GM21786 (cell line): Measurements from ENCODE around the gene SMPD3.

Experiments
- ATAC-seq: cut with Tn5 transposase; IDR thresholded peaks from one replicate; pipeline ENCODE4 v1.9.1; 2021; ENCODE audit not compliant: unreplicated experiment

The SMPD3 gene

DNA sequence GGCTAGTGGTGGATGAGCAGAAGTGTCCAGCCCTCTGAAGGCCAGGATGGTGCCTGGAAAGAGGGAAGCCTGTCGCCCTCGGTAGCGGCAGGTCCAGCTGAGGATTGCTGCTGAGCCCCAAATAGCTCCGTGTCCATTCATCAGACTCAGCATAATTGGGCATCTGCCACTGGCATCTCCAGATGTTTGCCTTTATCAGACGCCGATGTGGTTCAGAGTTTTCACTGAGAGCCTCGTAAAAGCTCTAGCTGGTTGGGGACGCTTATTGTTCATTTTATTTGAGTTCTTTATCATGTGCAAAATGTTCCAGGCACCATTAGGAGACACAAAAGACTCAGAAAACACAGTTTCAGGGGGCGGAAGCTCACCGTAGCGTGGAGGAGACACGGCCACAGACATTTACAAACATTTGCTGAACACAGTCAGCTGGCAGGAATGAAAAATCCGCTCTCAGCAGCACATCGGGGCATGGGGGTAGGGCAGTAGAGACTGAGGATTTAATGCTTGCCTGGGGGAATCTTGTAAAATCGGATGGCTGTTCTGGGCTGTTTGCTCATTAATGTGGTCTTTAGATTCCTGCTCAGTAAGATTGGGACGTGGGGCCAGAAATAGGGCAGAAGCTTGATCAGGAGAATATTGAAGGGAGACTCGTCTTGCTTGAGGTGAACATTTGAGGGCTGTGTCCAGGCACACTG lies 41.7 kb downstream of the SMPD3 start:
- no peak for ATAC-seq

DNA sequence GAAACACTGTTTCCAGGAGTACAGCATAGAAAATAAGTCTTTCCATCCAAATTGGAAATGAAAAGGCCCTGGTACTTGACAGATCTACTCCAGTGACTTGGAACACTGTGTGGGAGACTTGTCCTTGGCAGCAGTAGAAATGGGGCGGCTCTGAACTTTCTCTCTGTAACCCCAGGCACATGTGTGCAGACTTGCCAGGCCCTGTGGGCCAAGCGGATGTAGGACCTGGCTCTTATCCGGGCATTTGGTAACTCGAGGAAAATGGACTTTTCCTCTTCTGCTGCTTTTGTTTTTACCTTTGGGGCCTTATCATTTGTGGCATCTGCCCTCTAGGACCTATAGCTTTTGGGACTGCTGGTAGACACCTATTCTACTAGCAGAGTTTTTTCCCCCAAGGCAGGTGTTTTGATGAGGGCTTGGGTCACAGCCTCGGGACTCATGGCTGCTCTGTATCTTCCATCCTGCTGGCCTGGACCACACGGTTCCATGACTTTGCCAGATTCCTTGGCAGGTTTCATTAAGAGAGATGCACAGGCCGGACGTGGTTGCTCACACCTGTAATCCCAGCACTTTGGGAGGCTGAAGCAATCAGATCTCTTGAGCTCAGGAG lies 43.5 kb downstream of the SMPD3 start:
- no peak for ATAC-seq

DNA sequence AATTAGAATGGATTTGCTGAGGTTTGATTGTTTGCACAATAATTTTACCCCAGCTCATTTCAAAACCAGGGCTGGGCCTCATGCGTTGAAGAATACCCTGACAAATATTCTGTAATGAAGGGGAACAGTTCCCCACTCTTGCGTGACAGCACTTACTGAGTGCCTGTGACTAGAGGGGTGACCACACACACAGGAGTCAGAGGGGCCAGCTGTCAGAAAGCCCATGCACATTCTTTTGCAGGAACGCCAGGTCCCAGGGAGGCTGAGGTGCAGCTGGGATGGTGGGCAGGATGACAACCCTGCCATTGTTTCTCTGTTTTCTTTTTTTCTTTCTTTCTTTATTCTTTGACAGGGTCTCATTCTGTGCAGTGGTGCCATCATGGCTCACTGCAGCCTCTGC lies 44.6 kb downstream of the SMPD3 start:
- ATAC-seq, result no peak

DNA sequence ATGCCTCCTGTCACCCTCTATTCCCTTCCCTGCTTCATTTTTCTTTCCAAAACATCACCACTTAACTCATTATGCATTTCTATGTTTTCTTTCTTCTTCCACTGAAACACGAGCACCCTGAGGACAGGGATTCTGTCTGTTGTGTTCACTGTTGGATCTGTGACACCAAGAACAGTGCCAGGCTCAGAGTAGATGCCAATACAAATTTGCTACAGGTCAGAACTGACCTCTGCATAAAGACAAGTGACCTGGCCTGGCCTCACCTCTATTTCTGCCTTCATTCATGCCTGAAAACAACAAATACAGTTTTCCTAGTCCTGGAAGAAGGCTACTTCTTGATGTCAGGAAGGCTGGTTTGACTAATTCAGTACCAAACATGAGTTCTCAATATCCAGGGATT lies 45.1 kb downstream of the SMPD3 start:
- no peak for ATAC-seq

DNA sequence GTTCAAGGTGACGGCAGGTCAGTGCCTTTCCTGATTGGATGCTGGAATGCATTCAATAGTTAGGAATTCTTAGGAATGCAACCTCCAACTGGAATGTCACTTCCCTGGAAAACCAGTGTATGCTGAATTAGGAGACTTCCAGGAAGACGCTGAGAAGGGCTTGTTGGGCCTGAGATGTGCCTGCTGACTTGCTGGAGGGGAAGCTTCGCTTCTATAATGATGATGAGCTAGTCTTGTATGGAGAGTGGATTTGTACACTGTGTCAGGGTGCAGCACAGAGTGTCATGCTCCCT lies 45.6 kb downstream of the SMPD3 start:
- ATAC-seq, result no peak

DNA sequence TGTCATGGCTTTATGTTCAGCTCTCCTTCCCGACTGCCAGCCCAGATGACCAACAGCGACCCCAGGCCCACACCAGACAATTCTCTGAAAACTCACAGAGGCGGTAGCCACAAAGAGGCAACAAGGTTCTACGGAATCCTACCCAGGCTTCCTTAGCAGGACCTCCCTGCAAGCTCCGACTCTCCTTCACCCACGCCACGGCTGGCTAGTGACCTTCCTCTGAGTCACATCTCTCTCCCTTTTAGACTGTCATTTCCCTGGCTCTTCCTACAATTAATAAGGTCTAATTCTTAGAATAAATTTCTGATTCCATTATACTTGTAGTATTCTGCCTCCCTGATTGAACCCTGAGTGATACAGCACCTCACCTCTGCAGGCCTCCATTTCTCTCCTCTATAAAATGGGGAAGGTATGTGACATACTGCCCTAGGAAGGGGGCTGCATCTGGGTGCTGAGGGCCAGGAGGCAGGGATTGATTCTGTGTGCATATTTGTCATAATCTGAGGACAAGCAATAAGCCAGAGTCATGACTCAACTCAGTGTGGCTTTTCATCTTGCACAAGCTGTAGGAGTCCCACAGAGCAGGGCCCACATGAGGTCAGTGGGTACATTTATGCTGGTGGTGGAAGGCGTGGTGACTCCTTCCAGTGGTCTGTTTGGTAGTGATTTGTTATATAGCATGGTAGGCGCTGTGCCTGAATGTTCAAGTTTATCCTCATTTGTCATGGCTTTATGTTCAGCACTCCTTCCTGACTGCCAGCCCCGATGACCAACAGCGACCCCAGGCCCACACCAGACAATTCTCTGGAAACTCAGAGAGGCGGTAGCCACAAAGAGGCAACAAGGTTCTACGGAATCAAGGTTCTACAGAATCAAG lies 46.2 kb downstream of the SMPD3 start:
- ATAC-seq, result no peak

DNA sequence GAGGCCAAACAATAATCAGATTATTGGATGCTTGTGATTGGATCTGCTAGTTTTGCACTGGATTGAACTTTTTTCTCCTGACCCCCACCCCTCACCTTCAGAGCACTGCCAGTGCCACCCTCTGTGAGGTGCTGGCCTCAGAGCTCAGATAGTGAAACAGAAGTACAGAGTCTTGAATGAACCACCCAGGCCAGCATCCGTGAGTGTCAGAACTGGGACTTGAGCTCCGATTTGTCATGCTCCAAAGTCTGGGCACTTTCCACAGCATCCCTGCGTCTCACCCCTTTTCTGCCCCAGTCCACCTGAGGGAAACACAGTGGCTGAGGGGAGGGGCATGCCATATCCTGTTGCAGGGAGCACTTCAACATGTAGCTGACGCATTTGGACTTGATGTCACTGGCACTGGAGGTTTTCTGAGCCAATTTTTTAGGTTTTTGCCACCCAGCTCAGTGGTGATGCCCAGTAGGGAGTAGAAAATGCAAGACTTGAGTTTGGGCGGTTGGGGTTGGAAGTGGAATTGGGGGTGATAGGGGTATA lies 47.3 kb downstream of the SMPD3 start:
- no peak for ATAC-seq

DNA sequence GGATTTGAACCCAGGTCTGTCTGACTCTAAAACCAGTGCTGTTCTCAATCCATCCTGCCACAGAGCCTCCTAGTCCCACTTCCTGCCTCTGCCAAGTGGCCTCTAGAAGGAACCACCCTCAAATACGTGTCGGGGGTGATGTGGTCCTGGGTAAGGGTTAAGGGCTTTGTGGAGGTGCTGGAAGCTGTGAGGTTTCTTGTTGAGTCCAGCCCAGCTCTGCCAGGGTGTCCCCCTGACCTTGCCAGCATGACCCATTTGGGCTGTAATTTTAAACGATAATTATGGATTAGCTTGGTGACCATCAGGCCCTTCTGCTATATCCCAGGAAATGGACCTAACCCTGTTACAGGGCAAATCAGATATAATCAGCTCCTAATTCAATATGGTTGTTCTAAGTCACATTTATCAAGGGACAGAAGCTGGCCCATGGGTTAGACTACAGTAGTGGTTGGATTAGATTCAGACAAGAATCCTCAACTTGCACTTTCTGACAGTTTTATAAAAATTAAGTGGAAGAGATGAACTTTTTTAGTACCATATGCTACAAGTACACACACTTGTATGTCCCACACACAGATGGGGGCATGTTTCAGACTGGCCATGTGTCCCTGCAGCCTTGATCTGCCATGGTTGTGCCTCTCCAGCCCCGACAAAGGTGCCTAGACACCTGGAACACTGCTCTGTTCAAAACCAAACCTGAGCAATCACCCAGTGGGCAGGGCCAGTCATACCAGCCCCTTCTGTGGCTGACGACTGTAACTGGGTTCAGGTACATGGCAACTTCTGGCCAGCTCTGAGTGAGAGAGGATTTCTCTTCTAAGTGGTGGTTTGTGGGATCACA lies 48.0 kb downstream of the SMPD3 start:
- no peak for ATAC-seq

DNA sequence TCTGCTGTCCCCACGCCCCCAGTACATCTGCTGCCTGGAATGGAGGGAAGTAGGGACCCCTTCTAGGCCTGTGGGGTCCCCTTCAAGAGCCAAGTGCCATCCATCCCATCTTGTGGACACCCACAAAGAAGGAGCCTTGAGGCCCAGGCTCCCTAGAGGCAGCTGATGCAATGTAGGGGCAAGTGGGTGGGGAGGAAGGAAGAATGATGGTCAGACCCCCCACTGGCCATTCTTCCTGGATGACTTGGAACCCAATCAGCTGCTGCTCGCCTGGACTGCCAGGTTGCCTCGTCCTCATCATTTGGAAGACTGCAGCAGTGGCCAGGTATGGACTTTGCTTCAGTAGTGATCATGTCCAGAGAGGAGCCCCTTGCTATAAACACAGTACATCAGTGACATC lies 48.9 kb downstream of the SMPD3 start:
- ATAC-seq, result no peak

DNA sequence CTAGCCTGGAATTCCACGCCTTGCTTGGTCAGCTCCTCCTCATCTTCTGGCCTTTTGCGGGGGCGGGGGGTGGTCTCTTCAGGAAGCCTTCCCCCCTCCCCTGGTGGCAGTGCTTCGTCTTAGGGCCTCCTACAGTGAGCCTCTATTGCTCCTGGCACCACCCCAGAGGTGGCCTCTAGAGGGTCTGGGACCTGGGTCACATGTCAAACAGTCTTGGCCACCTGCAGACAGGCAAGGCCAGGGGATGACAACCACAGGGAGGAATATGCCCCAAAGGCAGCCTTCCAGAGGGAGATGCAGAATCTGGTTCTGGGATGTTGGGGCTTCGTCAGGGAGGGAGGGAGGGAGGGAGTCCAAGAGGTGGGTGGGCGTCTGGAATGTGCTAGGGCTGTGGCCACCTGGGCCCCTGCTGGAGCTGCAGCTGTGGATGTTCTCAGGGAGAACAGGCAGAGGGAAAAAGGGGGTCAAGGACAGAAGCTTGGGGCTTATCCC lies 50.6 kb downstream of the SMPD3 start:
- ATAC-seq, result no peak

DNA sequence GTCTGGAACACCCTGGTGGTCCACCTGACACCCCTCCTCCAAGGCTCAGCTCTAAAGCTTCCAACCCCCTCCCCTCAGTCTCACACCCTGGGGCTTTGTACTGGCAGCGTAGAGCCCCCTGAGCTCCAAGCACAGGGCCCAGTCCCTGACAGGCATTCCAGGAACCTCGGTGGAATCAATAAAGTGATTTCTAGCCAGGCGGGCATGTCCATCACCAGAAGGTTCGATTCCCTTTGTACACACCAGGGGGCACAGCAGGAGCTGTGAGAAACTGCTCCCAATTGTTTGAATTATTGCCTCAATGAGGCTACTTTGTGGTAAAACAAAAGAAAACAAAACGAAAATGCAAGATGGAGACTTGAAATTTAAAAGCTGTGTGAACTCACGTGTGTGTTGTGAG lies 51.8 kb downstream of the SMPD3 start:
- ATAC-seq, result no peak

DNA sequence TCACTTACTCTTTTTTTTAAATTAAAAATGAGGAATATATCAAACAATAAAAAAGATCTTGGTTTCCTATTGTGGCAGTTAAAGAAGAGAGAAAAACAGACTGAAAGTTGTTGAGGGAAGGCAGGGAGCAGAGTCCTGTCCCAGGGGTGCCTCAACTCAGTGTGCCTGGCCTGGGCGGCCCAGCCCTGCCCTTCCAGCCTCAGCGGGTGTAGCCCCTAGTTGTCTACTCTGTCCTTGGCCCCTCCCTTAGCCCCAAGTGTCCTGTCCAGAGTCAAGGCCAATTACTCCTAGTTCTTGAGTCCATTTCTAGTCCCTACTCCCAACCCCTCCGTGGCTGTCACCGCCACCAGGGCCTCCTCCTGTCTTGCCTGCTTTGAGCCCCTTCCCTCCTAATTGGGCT lies 52.5 kb downstream of the SMPD3 start:
- no peak for ATAC-seq

DNA sequence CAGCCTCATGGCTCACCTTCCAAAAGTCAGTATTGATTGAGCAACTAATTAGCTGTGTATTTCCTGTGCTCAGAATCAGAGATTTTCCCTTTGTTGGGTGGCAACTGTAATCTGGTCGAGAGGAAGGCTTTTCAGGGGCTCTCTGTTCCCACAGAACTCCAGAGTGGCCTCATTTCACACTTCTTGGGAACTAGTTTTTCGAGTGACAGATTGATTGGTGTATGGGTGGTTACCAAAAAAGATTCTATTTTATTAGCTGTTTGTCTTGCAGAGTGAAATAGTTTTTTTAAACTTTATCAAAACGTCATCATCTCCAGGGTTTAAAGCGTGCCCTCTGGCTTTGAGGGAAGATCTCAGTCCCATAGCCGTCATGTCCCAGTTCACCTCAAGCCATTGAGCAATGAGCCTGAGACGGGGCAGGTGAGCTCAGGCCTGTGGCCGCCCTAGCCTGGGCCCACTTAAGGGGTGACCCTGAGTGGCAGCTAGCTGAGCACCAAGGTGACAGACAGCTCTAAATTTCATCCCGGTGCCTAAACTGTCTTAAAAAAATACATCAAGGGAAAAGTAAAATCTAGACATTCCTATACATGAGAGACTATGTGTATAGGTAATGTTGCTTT lies 53.0 kb downstream of the SMPD3 start:
- no peak for ATAC-seq

DNA sequence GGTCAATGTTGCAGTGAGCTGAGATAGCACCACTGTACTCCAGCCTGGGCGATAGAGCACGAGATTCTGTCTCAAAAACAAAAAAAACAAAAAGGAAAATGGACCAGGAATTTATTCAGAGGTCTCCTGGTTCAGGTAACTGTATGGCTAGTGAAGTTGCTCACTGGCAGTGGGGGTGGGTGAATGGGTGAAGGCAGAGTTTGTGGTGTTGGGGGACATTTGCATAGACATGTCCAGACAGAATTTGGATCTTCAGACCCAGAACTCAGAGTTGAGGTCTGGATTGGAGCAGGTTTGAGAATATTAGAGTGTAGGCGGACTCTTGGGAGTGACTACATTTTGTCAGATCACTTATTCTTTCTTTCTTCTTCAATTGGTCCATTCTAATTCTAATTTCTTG lies 55.0 kb downstream of the SMPD3 start:
- ATAC-seq, result no peak

DNA sequence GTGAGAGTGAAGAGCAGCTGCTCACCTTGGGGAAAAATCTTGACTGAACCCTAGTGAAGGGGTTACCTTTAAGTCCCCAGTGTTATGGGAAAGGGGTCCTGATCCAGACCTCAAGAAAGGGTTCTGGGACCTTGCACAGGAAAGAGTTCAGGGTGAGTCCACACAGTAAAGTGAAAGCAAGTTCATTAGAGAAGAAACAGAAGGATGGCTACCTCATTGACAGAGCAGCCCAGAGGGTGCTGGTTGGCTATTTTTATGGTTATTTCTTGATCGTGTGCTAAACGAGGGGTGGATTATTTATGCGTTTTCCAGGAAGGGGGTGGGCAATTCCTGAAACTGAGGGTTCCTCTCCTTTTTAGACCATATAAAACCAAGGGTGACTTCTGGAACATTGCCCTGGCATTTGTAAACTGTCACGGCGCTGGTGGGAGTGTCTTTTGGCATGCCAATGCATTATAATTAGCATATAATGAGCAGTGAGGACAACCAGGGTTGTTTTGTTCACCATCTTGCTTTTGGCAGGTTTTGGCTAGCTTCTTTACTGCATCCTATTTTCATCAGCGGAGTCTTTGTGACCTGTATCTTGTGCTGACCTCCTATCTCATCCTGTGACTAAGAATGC lies 58.4 kb downstream of the SMPD3 start:
- no peak for ATAC-seq

DNA sequence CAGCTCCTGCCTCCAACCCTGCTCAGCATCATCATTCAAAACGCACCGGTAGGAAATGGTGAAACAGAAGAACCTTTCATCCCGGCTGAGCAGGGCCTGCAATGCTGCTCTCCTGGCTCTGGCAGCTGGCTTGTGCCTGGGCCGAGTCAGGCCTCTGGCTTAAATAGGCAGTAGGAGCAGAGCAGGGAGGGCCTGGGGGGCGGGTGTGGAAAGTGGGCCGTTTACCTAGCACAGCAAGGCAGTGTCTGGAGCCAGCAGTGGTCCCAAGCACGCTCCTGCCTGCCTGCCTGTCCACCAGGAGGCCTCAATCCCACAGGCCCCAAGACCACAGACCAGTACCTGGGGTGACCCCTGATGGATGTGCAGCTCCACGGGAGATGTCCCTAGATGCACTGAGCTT lies 59.3 kb downstream of the SMPD3 start:
- no peak for ATAC-seq

DNA sequence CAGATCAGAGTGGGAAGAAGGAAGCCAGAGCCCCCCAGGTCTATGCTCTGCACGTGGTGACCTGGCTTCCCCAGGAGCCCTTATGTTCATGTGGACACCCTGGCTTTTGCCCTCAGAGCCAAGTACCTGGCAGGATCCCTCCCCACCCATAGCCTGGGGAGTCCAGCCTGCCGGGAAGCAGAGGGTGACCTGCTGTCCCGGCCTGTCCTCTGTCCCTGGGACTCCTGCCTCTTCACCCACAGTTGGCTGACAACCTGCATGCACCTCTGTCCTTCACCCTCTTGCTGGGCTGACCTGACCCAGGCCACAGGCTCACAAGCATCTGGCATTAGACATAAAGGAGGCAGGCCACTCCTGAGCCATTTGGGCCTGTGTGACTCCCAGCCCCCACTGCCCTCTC lies 60.2 kb downstream of the SMPD3 start:
- no peak for ATAC-seq

DNA sequence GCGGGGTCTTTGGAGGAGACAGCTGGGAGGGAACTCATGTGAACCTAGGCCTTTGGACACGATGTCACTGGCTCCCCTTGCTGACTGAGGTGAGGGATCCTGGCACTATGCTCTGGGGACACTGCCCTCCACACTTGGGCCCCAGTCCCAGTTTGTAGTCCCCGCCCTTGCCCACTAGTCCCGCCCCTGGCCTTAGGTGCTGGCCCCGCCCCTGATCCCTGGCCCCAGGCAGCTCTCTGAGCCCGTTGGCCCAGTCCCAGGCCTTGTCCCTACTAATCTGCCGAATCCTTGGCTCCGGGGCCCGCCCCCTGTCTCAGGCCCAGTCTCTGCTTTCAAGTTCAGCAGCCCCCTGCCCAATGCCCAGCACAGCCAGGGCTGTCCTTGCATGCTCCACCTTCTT lies 61.0 kb downstream of the SMPD3 start:
- ATAC-seq, result no peak

DNA sequence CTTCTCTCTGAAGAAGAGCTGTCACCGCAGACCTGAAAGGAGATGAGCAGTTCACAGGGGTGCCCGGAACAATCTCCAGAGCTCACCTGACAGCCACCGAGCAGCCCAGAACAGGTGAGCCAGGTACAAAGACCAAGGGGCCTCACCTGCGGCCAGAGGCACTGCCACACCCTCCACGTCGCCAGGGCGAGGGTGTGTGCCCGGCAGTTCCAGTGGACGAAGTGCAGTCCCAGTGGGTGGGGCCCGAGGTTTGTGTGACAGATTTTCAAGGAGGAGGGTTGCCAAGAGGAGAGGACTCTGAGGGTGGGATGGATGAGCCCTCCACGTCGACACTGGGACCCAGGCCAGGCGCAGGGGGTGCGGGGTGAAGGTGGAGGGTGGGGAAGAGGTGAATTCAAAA lies 61.7 kb downstream of the SMPD3 start:
- no peak for ATAC-seq

DNA sequence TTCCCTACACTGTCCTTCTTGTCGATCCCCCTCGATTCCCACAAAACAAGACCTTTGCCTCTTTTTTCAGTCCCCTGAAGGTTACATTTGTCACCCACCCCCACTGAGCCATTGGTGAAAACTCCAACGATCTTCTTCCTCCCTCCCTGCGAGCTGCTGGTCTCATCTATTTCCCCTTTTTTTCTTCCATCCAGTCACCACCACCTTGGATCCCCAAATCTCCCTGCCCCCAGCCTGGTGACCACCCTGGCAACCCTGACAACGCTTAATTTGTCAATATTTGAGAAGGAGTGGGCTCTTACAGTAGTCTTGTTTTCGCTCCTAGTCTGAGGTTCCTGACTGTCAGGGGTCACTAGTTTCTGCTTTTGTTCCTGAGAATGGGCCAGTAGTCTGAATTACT lies 62.9 kb downstream of the SMPD3 start:
- ATAC-seq, result no peak
